Stromal cell of bone marrow (primary cell): ENCODE data around the gene HSPA6.
A peak's percentile ranks its signal among the peaks of the same experiment; 100 is the strongest.
"Not testable (repeated sequence)": the region's sequence is repeated elsewhere in the genome, so short reads cannot be mapped to it uniquely, and the experiment has no call there.

Experiments
- DNase-seq: peaks from one replicate; pipeline ENCODE4 v3.0.0-alpha.2; 2012; ENCODE audit warnings: low read depth

The HSPA6 gene

DNA sequence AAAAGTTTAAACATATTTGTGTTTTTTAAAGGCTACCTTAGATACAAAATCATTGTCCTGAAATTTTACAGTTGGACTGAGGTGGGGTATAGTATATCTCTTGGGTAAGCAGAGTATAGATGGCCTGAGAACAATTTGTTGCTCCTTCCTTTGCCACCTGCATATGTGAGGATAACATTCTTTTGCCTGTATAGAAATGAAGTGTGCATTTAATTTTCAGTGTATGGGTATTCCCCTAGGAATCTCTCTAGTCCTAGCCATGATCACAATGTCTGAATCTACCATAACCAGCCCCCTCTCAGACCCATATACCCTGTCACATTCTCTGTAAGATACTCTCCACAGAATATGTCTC is 21.0 kb upstream of the HSPA6 start:
- no peak for DNase-seq

DNA sequence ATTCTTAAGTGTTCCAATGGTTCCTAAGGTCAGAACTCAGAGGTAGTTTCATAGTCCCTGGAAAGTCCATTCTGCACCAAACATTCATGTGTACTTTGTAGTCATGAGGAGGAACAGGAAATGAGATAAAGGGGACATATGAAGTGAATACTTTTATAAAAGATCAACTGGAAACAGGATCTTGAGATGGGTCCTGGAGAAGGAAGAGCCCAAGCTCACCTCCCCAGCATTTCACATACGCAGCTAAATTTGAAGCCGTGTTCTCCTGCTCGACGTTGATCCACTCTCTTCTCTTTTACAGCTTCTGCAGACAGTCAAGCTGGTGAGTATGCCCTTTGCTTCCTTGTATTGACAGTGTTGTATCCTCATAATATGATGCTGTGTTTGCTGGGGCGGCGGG is 18.7 kb upstream of the HSPA6 start:
- no peak for DNase-seq

DNA sequence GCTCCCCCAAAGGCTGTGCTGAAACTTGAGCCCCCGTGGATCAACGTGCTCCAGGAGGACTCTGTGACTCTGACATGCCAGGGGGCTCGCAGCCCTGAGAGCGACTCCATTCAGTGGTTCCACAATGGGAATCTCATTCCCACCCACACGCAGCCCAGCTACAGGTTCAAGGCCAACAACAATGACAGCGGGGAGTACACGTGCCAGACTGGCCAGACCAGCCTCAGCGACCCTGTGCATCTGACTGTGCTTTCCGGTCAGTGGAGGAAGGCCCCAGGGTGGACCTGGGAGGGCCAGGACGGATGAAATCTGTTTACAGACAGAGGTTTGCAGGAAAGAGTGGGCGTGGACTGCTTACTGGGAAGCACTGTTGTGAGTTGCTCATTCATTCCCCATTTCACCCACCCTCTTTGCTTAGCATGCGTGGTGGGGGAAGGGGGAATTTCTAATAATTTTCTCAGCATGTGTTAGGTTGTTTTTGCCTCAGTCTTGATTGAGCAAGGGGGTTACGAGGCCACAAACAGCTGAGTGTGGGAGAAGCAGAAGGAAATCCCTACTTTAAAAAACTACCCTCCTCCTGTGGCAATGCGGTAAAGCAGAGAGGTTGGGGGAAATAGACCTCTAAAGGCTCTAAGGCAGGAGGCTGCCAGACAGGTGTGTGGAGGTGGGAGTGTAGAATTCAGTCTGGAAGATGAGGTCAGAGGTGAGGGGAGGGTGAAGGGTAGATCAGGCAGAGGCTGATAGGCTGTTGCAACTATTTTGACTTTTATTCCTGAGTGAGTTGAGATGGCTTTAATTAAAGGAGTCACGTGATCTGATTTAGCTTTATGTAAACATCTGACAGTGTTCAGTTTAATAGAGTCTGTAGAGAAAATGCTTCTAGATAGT is 17.8 kb upstream of the HSPA6 start:
- DNase-seq: no peak

DNA sequence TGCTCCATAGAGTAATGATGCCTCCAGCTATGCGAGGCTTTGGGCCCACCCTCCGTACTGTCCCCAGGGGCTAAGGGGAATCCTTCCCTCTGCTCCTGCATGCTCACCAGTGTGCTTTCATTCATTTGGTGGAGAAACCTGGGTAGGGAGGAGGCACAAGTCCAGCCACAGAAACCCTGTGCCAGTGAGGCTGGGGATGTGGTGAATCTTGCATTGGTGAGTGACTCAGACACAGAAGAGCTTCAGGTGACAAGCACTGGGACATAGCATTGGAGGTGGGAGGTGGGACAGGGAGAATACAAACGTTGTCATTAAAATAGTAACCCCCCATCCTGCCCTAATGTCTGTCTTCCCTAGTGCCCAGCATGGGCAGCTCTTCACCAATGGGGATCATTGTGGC is 13.9 kb upstream of the HSPA6 start:
- DNase-seq: no peak

DNA sequence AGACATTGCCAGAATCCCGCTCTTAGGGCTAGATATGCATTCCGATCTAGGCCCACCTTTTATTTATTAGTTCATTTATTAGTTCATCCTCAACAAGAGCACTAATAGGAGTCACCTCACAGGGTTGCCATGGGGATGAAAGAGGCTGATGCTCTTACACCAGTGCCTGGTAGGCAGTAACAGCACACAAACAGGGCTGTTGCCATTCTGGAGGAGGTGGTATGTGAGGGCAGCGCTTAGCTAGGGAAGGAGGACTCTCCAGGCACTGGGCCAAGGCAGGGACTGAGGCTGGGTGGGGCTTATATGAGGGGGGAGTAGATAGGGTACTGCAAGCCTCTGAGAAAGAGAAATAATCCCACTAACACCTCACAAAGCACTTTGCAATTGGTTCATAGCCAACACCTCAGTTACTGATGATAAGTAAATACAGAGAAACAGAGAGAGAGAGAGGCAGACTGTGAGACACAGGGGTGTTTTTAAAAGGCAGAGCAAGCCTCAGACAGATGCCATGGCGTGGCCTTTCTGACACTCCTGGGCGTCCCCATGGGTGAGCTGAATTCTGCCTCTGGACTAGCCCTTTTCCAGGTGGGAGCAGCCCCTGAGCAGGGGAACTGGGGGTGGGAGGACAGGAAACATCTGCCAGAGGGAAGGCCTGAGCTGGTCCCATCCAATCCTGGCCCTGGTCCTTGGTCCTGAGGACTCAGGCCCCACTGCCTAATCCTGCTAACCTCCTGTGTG is 13.2 kb upstream of the HSPA6 start:
- DNase-seq: no peak

DNA sequence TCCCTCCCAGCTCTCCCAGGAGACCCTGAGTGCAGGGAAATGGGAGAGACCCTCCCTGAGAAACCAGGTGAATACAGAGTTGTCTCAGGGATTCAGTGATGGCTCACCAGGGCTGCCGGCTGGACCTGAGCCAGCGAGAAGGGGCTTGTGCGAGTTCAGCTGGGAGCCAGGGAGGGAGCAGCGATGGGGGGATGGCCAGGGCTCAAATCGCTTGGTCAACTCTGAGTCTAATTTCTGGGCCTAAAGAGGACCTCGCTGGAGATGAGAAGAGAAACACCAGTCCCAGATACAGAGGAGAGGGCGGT is 12.6 kb upstream of the HSPA6 start:
- no peak for DNase-seq

DNA sequence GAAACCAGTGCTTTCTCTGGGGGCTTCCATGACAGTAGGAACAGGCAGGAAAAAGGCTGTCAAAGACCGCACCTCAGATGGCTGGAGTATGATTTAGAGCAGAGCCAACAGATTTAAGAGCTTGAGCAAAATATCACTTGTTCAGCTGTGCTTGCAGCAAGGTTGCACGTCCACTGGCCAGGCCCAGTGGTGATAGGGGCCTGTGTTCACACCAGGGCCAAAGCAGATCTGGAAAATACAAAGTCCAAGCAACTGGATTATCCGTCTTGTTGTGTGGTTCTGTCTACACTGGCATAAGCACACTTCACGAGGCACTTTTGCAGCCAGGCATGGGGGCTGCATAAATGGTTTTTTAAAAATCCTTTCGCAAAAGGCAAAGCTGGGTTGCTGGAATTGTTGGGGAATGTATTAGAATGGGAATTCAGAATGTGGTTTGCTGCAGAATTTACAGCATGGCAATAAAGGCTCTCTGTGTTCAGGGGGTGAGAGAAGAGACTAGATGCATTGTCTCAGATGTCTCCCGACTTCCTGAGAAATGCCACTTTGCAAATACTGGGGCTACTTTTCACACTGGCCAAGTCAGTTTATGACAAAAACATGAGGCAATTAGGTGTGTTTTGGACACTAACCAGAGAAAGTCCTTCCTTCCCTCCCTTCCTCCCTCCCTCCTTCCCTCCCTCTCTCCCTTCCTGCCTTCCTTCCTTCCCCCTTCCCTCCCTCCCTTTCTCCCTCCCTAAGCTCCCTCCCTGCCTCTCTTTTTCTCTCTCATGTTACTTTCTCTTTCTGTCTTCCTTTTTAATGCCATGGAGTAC is 11.5 kb upstream of the HSPA6 start:
- not testable (repeated sequence) for DNase-seq

DNA sequence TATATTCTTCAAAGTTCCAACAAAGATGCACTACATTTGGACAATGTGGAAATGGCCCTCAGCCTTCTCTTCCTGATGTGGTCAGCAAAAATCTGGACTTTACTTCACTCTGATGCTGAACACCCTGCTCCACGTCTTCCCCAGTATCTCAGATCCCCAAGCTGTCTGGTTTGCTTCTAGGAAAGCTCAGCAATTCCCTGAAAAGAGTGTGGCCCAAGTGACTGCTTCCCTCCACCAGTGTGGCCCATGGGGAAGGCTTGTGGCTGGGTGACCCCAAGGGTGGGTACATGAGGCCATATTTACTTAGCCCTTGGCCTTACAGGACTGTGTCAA is 10.9 kb upstream of the HSPA6 start:
- not testable (repeated sequence) for DNase-seq

DNA sequence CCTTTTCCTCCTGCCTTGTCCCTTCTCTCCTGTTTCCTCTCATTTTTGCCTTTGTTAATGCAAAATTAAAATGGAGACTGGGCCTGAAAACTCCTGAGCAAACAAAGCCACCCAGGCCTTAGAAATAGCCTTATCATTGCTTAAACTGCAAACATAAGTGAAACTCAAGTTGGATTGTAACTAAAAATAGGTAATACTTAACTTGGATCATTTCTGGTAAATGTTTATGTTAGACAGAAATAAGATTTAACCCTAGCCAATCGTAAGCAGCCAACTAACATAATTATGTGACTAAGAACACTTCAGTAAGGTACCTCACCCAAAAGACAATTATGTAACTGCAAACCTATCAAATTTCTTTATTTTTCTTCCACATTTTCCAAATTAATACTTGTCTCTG is 10.4 kb upstream of the HSPA6 start:
- DNase-seq: not testable (repeated sequence)

DNA sequence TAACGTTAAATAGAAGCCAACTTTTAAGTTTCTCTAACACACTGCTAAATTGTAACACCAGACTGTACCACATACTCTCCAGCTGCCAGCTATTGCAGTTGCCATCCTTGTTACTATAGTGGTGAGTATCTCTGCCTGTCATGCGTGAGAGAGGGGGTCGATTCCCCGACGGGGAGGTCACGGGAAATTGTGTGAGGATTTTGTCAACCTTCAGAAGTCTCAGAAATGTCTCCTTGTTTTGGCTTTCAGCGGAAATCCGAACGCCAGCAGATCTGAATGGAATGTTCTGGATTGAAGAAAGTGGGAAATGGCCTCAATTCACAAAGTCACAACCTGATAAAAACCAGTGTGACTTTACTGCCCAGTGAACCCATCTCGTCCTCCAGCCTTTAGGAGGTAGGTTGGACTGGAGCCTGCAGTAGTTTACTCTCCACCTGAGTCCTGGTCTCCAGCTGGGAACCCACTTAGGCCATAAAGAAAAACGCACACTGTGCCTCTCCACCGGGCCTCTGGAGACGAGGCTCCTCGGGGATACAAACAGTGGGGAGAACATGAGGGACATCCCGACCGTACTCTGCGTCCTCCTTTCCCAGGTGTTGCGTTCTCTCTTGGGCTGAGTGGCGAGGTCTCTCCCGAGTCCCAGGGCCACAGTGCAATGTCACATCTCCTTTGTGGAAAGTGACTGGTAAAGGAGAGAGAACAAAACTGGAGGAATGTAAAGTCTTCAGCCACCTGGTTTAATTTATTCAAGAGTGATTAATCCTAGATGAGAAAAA is 1.1 kb upstream of the HSPA6 start:
- not testable (repeated sequence) for DNase-seq

DNA sequence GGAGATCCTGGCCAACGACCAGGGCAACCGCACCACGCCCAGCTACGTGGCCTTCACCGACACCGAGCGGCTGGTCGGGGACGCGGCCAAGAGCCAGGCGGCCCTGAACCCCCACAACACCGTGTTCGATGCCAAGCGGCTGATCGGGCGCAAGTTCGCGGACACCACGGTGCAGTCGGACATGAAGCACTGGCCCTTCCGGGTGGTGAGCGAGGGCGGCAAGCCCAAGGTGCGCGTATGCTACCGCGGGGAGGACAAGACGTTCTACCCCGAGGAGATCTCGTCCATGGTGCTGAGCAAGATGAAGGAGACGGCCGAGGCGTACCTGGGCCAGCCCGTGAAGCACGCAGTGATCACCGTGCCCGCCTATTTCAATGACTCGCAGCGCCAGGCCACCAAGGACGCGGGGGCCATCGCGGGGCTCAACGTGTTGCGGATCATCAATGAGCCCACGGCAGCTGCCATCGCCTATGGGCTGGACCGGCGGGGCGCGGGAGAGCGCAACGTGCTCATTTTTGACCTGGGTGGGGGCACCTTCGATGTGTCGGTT is 477 bp downstream of the HSPA6 start:
- not testable (repeated sequence) for DNase-seq

DNA sequence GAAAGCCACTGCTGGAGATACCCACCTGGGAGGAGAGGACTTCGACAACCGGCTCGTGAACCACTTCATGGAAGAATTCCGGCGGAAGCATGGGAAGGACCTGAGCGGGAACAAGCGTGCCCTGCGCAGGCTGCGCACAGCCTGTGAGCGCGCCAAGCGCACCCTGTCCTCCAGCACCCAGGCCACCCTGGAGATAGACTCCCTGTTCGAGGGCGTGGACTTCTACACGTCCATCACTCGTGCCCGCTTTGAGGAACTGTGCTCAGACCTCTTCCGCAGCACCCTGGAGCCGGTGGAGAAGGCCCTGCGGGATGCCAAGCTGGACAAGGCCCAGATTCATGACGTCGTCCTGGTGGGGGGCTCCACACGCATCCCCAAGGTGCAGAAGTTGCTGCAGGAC is 981 bp downstream of the HSPA6 start:
- not testable (repeated sequence) for DNase-seq

DNA sequence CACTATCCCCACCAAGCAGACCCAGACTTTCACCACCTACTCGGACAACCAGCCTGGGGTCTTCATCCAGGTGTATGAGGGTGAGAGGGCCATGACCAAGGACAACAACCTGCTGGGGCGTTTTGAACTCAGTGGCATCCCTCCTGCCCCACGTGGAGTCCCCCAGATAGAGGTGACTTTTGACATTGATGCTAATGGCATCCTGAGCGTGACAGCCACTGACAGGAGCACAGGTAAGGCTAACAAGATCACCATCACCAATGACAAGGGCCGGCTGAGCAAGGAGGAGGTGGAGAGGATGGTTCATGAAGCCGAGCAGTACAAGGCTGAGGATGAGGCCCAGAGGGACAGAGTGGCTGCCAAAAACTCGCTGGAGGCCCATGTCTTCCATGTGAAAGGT is 1.6 kb downstream of the HSPA6 start:
- not testable (repeated sequence) for DNase-seq

DNA sequence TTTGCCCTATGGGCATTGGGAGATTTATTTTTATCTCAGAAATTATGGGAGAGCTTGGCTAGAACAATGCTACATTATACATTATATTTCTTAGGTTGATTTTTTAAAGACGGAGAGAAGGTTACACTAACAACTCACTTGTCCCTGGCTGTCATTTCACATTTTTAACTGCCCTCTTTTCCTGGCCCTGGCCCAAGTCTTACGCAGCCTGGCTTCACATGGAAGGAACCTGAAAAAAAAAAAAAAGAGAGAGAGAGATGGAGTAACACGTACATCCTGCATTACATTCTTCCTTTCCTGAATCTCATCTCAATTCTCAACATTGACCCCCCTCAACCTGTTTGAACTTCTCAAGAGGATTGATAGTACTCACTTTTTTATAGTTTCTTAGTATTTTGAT is 4.2 kb downstream of the HSPA6 start:
- DNase-seq: not testable (repeated sequence)

DNA sequence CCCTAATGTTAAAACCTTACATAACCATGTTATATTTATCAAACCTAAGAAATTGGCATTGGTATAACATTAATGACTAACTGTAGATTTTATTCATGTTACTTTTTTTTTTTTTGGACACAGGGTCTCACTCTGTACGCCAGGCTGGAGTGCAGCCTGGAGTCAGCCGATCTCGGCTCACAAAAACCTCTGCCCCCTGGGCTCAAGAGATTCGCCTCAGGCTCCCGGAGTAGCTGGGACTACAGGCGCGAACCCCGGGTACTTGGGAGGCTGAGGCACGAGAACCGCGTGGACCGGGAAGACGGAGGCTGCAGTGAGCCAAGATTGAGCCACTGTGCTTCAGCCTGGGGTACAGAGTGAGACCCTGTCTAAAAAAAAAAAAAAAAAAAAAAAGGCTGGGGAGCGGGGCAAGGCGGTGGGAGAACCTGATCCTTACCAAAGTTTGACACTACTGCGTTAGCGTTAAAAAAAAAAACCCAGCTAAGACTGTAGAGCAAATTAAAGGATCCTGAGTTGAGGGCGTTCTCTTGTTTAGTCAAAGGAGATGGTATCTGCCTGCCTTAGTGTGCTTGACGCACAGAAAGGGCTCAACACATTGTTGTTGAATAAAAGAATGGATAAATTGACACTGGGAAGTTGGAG is 5.2 kb downstream of the HSPA6 start:
- not testable (repeated sequence) for DNase-seq

DNA sequence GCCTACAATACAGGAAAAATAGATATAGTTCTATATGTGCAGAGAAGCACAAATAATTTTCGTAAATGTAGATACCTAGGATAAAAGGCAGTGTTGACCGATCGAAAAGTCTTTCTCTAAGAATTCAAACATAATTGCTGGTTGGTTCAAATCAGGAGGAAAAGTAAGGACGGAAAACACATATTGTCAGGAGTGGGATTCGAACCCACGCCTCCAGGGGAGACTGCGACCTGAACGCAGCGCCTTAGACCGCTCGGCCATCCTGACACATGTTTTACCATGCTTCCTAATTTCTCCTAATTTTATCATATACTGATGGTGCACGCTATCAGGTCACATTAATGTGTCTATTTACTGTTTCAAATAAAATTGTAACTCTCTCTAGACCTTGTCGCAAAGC is 5.8 kb downstream of the HSPA6 start:
- not testable (repeated sequence) for DNase-seq

DNA sequence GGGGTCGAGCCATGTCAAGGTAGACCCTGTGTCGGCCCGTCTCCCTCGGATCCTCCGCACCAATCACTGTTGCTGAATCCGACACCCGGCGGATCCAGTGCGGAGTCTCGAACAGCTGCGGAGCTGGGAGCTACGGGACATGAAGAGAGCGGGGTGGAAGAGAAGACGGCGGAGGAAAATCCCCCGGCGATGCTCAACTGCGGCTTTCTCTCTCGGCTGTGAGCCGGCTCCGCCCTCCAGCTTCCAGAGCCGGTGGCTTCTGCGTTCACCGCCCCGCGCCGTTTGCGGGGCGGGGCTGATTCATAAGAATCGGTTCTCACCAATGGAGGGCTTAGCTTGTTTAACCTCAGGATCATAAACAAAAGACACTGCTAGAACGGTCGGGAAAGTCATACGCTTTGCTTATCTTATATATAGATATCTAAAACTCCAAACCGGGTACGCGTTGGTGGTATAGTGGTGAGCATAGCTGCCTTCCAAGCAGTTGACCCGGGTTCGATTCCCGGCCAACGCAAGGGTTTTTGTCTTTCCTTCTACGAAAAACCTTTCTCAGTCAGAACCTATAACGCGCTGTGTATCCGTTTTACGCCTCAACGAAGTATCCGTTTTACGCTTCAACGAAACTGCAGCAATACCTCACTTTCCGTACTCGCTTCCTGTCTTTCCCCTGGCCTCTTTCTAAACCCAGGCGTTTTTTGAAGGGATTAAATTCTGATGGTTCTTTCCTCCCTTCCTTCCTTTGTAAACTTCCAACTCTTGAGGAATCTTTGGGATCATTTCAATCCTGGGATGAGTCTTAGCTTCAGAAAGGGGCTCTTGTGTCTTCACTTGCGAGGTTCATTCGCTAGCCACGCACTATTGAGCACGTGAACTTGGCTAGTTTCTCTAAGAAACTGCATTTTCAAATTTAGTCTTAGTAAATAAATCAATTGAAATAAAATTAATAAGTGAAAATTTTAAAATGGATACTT is 6.6 kb downstream of the HSPA6 start:
- peak; percentile 69 for DNase-seq

DNA sequence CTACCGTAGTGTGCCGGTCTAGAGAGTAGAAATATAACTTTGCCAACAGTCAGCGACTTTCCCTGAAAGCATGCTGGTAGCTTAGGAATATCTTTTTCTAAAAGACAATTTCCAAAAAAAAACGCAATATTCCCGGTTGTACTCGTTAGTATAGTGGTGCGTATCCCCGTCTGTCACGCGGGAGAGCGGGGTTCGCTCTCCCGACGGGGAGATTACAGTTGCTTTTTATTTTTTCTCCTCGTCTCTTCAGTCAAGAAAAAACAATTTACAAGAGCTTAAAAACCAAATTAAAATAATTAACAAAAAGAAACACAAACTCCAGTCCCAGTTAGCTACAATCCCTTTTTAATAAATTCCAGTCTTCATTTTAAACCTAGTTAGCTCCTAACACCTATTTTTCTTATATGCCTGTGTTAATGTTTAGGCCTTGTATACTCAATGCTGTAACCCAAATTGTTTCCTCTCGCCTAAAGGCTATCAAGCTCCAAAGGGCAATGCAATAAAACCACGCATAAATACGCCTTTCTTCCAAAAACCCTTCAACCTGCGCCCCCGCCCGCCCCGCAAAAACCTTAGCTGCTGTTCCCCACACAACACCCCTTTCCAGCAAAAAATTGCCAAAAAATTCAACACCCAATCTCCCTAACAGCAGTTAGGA is 7.8 kb downstream of the HSPA6 start:
- DNase-seq: no peak
